ENCODE results near the gene PLPPR3. TPM values are rescaled to one million over a fixed set of nuclear protein-coding genes. Genes with fewer than 3 reads are reported as not detected.
A peak's percentile ranks its signal among the peaks of the same experiment; 100 is the strongest.

Gene PLPPR3
- total RNA-seq, 2 donors from 2014 or later = not detected

DNA sequence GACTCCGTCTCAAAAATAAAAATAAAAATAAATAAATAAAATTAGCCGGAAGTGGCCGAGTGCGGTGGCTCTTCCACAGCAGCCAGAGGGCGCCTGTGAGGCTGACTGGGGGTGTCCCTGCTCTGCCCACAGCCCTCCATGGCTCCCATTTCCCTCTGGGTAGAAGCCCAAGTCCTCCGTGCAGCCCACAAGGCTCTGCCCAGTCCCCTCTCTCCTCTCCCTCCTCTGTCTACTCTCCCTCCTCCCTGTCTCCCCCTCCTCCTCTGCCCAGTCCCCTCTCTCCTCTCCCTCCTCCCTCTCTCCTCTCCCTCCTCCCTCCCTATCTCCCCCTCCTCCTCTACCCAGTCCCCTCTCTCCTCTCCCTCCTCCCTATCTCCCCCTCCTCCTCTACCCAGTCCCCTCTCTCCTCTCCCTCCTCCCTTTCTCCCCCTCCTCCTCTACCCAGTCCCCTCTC, 50.4 kb downstream of the PLPPR3 start:
- H3K36me3 Mint-ChIP-seq (ENCODE audit: insufficient read depth in 2 of 2) = no peaks in the 10 kb centered on the region
- peaks cover 8% of the 10 kb centered on the region for H3K27me3 Mint-ChIP-seq (ENCODE audit: low read depth)
- DNase-seq (peak; percentile 14 to 42), ATAC-seq (replicated peaks in 1 of 2) (peak in 1 of 2 donors; percentile 40)
- H3K4me1 Mint-ChIP-seq (ENCODE audit: low read depth) = peaks cover 5% of the 10 kb centered on the region
- no peaks in the 10 kb centered on the region for H3K9me3 Mint-ChIP-seq
- H3K4me3 Mint-ChIP-seq = no peak overlapping the region
- H3K27ac Mint-ChIP-seq = no peak overlapping the region

DNA sequence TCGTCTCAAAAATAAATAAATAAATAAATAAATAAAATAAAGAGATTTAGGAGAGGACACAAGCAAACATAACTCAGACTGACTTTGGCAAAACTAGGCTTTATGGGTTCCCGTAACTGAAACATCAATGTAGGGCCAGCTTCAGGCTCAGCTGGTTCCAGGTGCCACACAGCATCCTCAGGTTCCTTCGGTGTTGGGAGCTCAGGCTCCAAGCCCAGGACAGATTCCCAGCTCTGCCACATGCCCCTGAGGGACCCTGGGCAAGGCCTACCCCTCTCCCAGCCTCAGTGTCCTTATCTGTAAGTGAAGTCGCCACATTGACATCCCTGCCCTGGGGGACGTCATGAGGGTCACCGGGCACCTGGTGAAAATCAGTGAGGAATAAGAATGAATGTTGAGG, 52.1 kb downstream of the PLPPR3 start:
- Mint-ChIP-seq H3K27me3 (ENCODE audit: low read depth) (peaks cover 8% of the 10 kb centered on the region), H3K36me3 (ENCODE audit: insufficient read depth in 2 of 2) (no peaks in the 10 kb centered on the region), H3K4me3 (no peak overlapping the region), H3K27ac (no peak overlapping the region), H3K9me3 (no peaks in the 10 kb centered on the region), H3K4me1 (ENCODE audit: low read depth) (peaks cover 5% of the 10 kb centered on the region)
- ATAC-seq (replicated peaks in 1 of 2) (no peak), DNase-seq (no peak)

DNA sequence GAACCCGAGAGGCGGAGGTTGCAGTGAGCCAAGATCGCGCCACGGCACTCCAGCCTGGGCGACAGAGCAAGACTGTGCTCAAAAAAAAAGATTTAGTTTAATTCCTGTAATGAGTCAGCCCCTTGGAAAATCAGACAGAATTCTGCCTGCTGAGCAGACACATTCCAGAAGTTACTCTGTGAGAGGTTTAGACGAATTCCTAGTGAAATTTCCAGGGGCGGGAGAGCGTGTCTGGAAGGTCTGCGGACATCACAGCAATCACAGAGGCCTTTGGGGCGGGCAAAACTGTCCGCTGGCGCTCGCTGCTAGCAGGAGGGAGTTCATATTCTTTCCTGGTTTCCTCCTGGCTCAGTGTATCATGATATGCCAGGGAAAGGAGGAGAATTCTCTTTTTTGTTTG, 53.3 kb downstream of the PLPPR3 start:
- H3K9me3 Mint-ChIP-seq = no peaks in the 10 kb centered on the region
- ATAC-seq (replicated peaks in 1 of 2) (no peak), DNase-seq (no peak)
- no peaks in the 10 kb centered on the region for H3K36me3 Mint-ChIP-seq (ENCODE audit: insufficient read depth in 2 of 2)
- peaks cover 8% of the 10 kb centered on the region for H3K27me3 Mint-ChIP-seq (ENCODE audit: low read depth)
- H3K4me3 Mint-ChIP-seq = no peak overlapping the region
- H3K27ac Mint-ChIP-seq = no peak overlapping the region
- peaks cover 5% of the 10 kb centered on the region for H3K4me1 Mint-ChIP-seq (ENCODE audit: low read depth)

DNA sequence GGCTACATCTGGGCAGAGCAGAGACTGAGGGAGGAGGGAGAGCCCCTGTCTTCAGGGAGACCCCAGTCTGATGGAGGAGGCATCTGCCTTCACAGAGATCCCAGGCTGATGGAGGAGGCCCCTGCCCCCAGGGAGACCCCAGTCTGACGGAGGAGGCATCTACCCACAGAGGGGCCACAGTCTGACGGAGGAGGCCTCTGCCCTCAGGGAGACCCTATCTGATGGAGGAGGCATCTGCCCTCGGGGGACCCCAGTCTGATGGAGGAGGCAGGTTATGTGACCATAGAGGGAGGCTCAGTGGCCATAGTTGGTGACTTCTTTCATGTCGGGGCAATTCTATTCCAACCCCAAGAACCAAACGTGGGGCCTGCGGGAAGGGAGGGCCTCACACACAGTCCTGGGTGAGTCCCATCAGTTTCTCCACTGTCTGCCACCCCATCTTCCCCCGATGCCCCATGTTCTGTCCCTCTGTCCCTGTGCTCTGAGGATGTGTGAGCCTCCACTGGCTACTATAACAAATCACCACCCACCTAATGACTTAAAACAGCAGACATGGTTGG, 56.5 kb downstream of the PLPPR3 start:
- DNase-seq (no peak), ATAC-seq (replicated peaks in 1 of 2) (no peak)
- H3K27ac Mint-ChIP-seq = no peak overlapping the region
- H3K36me3 Mint-ChIP-seq (ENCODE audit: insufficient read depth in 2 of 2) = no peaks in the 10 kb centered on the region
- peaks cover 8% of the 10 kb centered on the region for H3K27me3 Mint-ChIP-seq (ENCODE audit: low read depth)
- H3K9me3 Mint-ChIP-seq = peaks cover 0 to 2% of the 10 kb centered on the region in 2 donors
- no peak overlapping the region for H3K4me3 Mint-ChIP-seq
- peaks cover 1% of the 10 kb centered on the region for H3K4me1 Mint-ChIP-seq (ENCODE audit: low read depth)

DNA sequence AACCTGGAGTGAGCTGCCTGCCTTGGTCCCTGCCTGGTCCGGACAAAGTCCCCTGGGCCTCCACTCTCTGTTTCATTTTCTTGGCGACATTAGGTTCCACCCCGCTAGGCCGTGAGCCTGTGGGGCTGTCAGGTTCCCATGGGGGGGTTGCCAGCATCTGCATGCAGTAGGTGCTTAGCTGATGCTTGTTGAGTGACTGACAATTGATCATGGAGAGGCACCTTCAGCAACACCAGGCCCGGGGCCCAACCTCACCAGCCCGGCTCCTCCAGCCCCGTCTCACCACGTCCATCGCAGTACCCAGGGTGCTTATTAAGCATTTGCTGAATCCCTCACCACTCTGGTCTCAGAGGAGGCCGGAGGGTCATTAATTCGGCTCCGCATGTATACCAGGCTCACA, 57.5 kb downstream of the PLPPR3 start:
- ATAC-seq (replicated peaks in 1 of 2) = no peak
- H3K27ac Mint-ChIP-seq = no peak overlapping the region
- peaks cover 2 to 3% of the 10 kb centered on the region in 2 donors for H3K36me3 Mint-ChIP-seq (ENCODE audit: insufficient read depth in 2 of 2)
- H3K4me1 Mint-ChIP-seq (ENCODE audit: low read depth) = no peaks in the 10 kb centered on the region
- peaks cover 2 to 3% of the 10 kb centered on the region in 2 donors for H3K9me3 Mint-ChIP-seq
- no peak for DNase-seq
- H3K4me3 Mint-ChIP-seq = no peak overlapping the region
- H3K27me3 Mint-ChIP-seq (ENCODE audit: low read depth) = peaks cover 8% of the 10 kb centered on the region

DNA sequence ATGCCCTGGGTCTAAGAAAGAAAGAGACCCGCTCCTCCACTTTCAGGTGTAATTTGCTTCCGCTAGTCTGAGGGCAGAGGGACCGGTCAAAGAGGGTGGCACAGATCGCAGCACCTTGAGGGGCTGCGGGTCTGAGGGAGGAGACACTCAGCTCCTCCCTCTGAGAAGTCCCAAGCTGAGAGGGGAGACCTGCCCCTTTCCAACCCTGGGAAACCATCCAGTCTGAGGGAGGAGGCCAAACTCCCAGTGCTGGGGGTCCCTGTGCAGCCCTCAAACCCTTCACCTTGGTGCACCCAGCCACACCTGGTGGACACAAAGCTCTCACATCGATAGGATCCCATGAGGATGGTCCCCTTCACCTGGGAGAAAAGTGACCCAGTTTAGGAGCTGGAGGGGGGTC, 57.9 kb downstream of the PLPPR3 start:
- no peak overlapping the region for H3K4me3 Mint-ChIP-seq
- H3K27ac Mint-ChIP-seq = no peak overlapping the region
- peaks cover 2 to 3% of the 10 kb centered on the region in 2 donors for H3K36me3 Mint-ChIP-seq (ENCODE audit: insufficient read depth in 2 of 2)
- peaks cover 8% of the 10 kb centered on the region for H3K27me3 Mint-ChIP-seq (ENCODE audit: low read depth)
- peaks cover 2 to 3% of the 10 kb centered on the region in 2 donors for H3K9me3 Mint-ChIP-seq
- ATAC-seq (replicated peaks in 1 of 2) (no peak), DNase-seq (no peak)
- no peaks in the 10 kb centered on the region for H3K4me1 Mint-ChIP-seq (ENCODE audit: low read depth)

DNA sequence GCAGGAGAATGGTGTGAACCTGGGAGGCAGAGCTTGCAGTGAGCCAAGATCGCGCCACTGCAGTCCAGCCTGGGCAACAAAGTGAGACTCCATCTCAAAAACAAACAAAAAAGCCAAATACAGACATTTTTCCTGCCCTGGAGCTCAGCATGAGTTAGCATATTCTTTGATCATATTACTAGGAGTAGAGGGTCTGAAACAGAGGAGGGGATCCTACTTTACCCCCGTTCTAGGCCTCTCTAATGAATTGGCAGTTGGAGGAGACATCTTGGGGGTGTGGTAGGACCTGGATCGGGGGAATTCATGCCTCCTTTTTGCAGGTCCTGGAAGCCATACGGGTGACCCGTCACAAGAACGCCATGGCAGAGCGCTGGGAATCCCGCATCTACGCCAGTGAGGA, 58.6 kb downstream of the PLPPR3 start:
- no peak overlapping the region for H3K27ac Mint-ChIP-seq
- no peak for ATAC-seq (replicated peaks in 1 of 2)

More for the DNA sequence above, 58.6 kb downstream of the PLPPR3 start:
- H3K36me3 Mint-ChIP-seq (ENCODE audit: insufficient read depth in 2 of 2) = peaks cover 3 to 4% of the 10 kb centered on the region in 2 donors
- H3K4me3 Mint-ChIP-seq = no peak overlapping the region
- no peak for DNase-seq
- peaks cover 8% of the 10 kb centered on the region for H3K27me3 Mint-ChIP-seq (ENCODE audit: low read depth)
- peaks cover 2 to 3% of the 10 kb centered on the region in 2 donors for H3K9me3 Mint-ChIP-seq
- no peaks in the 10 kb centered on the region for H3K4me1 Mint-ChIP-seq (ENCODE audit: low read depth)

Other genes starting within 250 kb of the PLPPR3 start
- gene BSG, start 249.4 kb downstream of the PLPPR3 start, total RNA-seq = 100 to 1,000 TPM; 144 to 162 TPM
- 1 to 10 TPM in 1 of 2 donors, under 1 TPM in 1; 0.81 to 1.1 TPM for gene HCN2, start 232.1 kb downstream of the PLPPR3 start, total RNA-seq
- 10 to 100 TPM; 62.7 to 79.0 TPM for gene POLRMT, start 188.4 kb downstream of the PLPPR3 start, total RNA-seq
- not detected for gene FGF22, start 182.1 kb downstream of the PLPPR3 start, total RNA-seq
- 10 to 100 TPM; 72.8 to 91.8 TPM for gene RNF126, start 158.7 kb downstream of the PLPPR3 start, total RNA-seq
- gene FSTL3, start 145.6 kb downstream of the PLPPR3 start, total RNA-seq = 10 to 100 TPM; 10.0 to 11.4 TPM
- under 1 TPM in 1 of 2 donors, not detected in 1; 0.22 TPM for gene PRSS57, start 126.5 kb downstream of the PLPPR3 start, total RNA-seq
- 1 to 10 TPM in 1 of 2 donors, under 1 TPM in 1; 0.72 to 2.0 TPM for gene PALM, start 113.0 kb downstream of the PLPPR3 start, total RNA-seq
- not detected for gene MISP, start 70.8 kb downstream of the PLPPR3 start, total RNA-seq
- 100 to 1,000 TPM; 515 to 611 TPM for gene PTBP1, start 24.5 kb downstream of the PLPPR3 start, total RNA-seq
- gene AZU1, start 5.9 kb upstream of the PLPPR3 start, total RNA-seq = not detected
- gene PRTN3, start 19.0 kb upstream of the PLPPR3 start, total RNA-seq = not detected
- gene ELANE, start 30.3 kb upstream of the PLPPR3 start, total RNA-seq = not detected
- gene CFD, start 37.7 kb upstream of the PLPPR3 start, total RNA-seq = 1 to 10 TPM; 2.1 to 3.1 TPM
- gene MED16, start 71.2 kb upstream of the PLPPR3 start, total RNA-seq = 10 to 100 TPM; 59.8 to 62.2 TPM
- not detected for gene RNU6-9, start 71.5 kb upstream of the PLPPR3 start, total RNA-seq
- 100 to 1,000 TPM; 109 to 126 TPM for gene R3HDM4, start 91.3 kb upstream of the PLPPR3 start, total RNA-seq
- gene KISS1R, start 95.4 kb upstream of the PLPPR3 start, total RNA-seq = 1 to 10 TPM; 1.0 to 3.6 TPM
- 10 to 100 TPM; 31.7 to 34.0 TPM for gene ARID3A, start 104.1 kb upstream of the PLPPR3 start, total RNA-seq
- 10 to 100 TPM; 59.6 TPM for gene WDR18, start 162.4 kb upstream of the PLPPR3 start, total RNA-seq
- gene GRIN3B, start 178.5 kb upstream of the PLPPR3 start, total RNA-seq = under 1 TPM; 0.10 to 0.35 TPM
- 100 to 1,000 TPM; 125 to 127 TPM for gene TMEM259, start 199.2 kb upstream of the PLPPR3 start, total RNA-seq
- gene RNU6-2, start 199.6 kb upstream of the PLPPR3 start, total RNA-seq = not detected
- gene CNN2, start 204.7 kb upstream of the PLPPR3 start, total RNA-seq = 100 to 1,000 TPM in 1 of 2 donors, 10 to 100 TPM in 1; 98.9 to 124 TPM
- gene ABCA7, start 218.2 kb upstream of the PLPPR3 start, total RNA-seq = 10 to 100 TPM; 34.3 to 37.1 TPM
- 100 to 1,000 TPM; 235 to 236 TPM for gene ARHGAP45, start 245.2 kb upstream of the PLPPR3 start, total RNA-seq

All from activated T-cell treated with anti-CD3 and anti-CD28 coated beads, Interleukin-2, amount 50 U/mL, for 72 hours (primary cell).